SK-MEL-5 (cell line): Measurements from ENCODE around the gene NAA15. TPM values are rescaled to one million over a fixed set of nuclear protein-coding genes. Genes with fewer than 3 reads are reported as not detected.
"Not testable (repeated sequence)": the region's sequence is repeated elsewhere in the genome, so short reads cannot be mapped to it uniquely, and the experiment has no call there.

Experiments
- DNase-seq: peaks from one replicate; pipeline ENCODE4 v3.0.0-alpha.2; 2016; ENCODE audit warnings: low read depth, low spot score
- in situ Hi-C: cut with HindIII; loops from 2 replicates; pipeline ENCODE4 v1.10.0; 2016; ENCODE audit warnings: low sequenced_read_pairs, high pct_unique_total_duplicates, low pct_unique_long_range_greater_than_20kb
- total RNA-seq: library from RNA; depleted of rRNA; stranded (reverse); fragments of >200 nt; shearing (Covaris generic); gene quantifications from 2 replicates; pipeline ENCODE4 v1.2.3, GENCODE V29; 2014

NAA15 gene
- total RNA-seq, 1 experiment from 2014 or later, result 32.0 TPM

- in situ Hi-C loops, result no loop called here
- DNase-seq, result no peak
Observed at GRCh38 chr4:139286186-139286698, 15.1 kb upstream of the NAA15 start.

GRCh38 chr4:139295206-139295941, 5.9 kb upstream of the NAA15 start:
- in situ Hi-C loops, result no loop called here
- peak; percentile 89 for DNase-seq

GRCh38 chr4:139295942-139296299, 5.4 kb upstream of the NAA15 start:
- in situ Hi-C loops, result no loop called here
- DNase-seq, result no peak

- in situ Hi-C loops, result no loop called here
- no peak for DNase-seq
Observed at GRCh38 chr4:139297001-139297410, 4.3 kb upstream of the NAA15 start.

- DNase-seq, result no peak
- in situ Hi-C loops, result no loop called here
Observed at GRCh38 chr4:139299536-139299935, 1.8 kb upstream of the NAA15 start.

GRCh38 chr4:139300431-139301112, 733 bp upstream of the NAA15 start:
- peak; percentile 15 for DNase-seq

GRCh38 chr4:139301821-139302611, 711 bp downstream of the NAA15 start, which contains the start of gene NDUFC1:
TSS of gene NDUFC1 (minus strand) at chr4:139302477. CDS start at chr4:139295798, 6,679 bp downstream.
- in situ Hi-C loops, result no loop called here
- peak; percentile 39 for DNase-seq

More at GRCh38 chr4:139300431-139301112, 733 bp upstream of the NAA15 start:
- in situ Hi-C loops, result no loop called here

GRCh38 chr4:139304920-139305319, 3.6 kb downstream of the NAA15 start:
- DNase-seq, result no peak
- in situ Hi-C loops, result no loop called here

GRCh38 chr4:139311909-139312308, 10.6 kb downstream of the NAA15 start:
- in situ Hi-C loops, result no loop called here
- no peak for DNase-seq

GRCh38 chr4:139312552-139313332, 11.4 kb downstream of the NAA15 start:
- no peak for DNase-seq
- in situ Hi-C loops, result no loop called here

GRCh38 chr4:139313414-139313813, 12.1 kb downstream of the NAA15 start:
- in situ Hi-C loops, DNase-seq: not testable (repeated sequence)

GRCh38 chr4:139314047-139314800, 12.9 kb downstream of the NAA15 start:
- in situ Hi-C loops, result no loop called here
- DNase-seq, result no peak

GRCh38 chr4:139315221-139315675, 13.9 kb downstream of the NAA15 start:
- in situ Hi-C loops, result no loop called here
- DNase-seq, result no peak

- no peak for DNase-seq
- in situ Hi-C loops, result no loop called here
Observed at GRCh38 chr4:139316733-139317132, 15.4 kb downstream of the NAA15 start.

- in situ Hi-C loops, result no loop called here
- DNase-seq, result no peak
Observed at GRCh38 chr4:139317635-139318034, 16.3 kb downstream of the NAA15 start.

- in situ Hi-C loops, result no loop called here
- DNase-seq, result no peak
Observed at GRCh38 chr4:139319571-139319970, 18.3 kb downstream of the NAA15 start.

GRCh38 chr4:139322070-139322469, 20.8 kb downstream of the NAA15 start:
- DNase-seq, in situ Hi-C loops: not testable (repeated sequence)
